AG10803 (cell line): ENCODE measurements around the gene GCSAML.
"Not testable (repeated sequence)": the region's sequence is repeated elsewhere in the genome, so short reads cannot be mapped to it uniquely, and the experiment has no call there.

Source experiments
- DNase-seq: peaks from one replicate; pipeline ENCODE4 v3.0.0; 2010; ENCODE audit warnings: low read depth
- H3K4me3 ChIP-seq: 2 replicates; pipeline ENCODE4 v1.5.1; 2011; ENCODE audit warnings: mild to moderate bottlenecking, low read length, control low read depth
- TF ChIP-seq, protein P1 (sequence below): conservative IDR thresholded peaks from 2 replicates; pipeline ENCODE4 v1.5.1; 2011; ENCODE audit warnings: mild to moderate bottlenecking, low read length, control low read depth, inconsistent platforms

Gene GCSAML

DNA sequence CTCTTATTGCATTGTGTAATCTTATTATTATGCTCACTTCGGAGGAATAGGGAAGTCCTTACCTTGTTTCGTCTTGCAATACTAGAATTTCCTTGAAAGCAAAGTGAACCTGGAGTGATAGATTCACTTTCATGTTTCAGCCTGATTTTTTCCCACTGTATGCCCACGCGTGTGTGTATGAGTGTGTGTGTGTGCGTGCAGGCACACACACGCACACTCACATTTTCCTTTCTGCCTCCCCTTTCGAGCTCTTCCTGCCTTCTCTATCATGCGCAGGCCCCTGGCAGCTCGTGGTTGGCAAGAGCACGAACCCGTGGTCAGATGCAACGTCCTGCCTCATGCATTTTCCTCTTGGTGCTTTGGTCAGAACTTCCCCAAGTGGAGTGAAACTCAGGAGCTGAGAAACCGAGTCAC lies at the start of gene GCSAML:
Gene GCSAML, plus strand, starts transcription at position 366 of the 414 bp plus-strand sequence. CDS start 58 bp downstream, outside the sequence.
- no peak within 1 kb of the TSS for H3K4me3 ChIP-seq
- TF ChIP-seq, protein P1, sequence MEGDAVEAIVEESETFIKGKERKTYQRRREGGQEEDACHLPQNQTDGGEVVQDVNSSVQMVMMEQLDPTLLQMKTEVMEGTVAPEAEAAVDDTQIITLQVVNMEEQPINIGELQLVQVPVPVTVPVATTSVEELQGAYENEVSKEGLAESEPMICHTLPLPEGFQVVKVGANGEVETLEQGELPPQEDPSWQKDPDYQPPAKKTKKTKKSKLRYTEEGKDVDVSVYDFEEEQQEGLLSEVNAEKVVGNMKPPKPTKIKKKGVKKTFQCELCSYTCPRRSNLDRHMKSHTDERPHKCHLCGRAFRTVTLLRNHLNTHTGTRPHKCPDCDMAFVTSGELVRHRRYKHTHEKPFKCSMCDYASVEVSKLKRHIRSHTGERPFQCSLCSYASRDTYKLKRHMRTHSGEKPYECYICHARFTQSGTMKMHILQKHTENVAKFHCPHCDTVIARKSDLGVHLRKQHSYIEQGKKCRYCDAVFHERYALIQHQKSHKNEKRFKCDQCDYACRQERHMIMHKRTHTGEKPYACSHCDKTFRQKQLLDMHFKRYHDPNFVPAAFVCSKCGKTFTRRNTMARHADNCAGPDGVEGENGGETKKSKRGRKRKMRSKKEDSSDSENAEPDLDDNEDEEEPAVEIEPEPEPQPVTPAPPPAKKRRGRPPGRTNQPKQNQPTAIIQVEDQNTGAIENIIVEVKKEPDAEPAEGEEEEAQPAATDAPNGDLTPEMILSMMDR = no peak
- no peak for DNase-seq

DNA sequence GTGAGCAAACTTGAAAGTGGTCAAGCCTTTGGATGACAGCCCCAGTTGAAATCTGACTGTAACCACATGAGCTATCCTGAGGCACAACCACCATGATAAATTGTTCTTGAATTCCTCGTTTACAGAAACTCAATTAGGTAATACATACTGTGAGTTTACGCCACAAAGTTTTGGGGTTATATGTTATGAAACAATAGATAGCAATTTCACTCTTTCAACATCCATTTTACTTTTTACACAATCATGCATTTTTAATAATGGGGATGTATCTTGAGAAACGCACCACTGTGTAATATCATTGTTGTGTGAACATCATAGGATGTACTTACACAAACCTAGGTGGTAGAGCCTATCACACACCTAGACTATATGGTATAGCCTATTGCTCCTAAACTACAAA lies 48.1 kb upstream of the GCSAML start:
- TF ChIP-seq, protein P1 = no peak
- H3K4me3 ChIP-seq = no peak overlapping the region
- DNase-seq = no peak

DNA sequence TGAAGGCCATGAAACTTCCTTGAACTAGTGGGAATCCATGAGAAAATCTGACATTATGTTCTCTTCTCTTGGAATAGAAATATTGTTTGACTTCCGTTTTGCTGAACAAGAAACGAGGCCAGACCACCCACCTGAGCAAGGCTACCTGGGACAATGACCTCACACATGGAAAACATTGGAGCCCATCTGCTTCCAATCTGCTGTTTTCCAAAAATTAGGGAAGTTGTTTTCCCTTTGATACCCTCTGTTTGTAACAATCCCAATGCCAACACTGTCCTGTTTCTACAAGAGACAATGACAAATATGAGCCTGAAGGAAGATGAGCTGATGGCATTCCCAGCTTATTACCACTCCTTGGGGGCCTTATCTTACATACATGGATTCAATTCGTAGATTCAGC lies 42.1 kb upstream of the GCSAML start:
- no peak for DNase-seq
- no peak overlapping the region for H3K4me3 ChIP-seq
- TF ChIP-seq, protein P1 = no peak

DNA sequence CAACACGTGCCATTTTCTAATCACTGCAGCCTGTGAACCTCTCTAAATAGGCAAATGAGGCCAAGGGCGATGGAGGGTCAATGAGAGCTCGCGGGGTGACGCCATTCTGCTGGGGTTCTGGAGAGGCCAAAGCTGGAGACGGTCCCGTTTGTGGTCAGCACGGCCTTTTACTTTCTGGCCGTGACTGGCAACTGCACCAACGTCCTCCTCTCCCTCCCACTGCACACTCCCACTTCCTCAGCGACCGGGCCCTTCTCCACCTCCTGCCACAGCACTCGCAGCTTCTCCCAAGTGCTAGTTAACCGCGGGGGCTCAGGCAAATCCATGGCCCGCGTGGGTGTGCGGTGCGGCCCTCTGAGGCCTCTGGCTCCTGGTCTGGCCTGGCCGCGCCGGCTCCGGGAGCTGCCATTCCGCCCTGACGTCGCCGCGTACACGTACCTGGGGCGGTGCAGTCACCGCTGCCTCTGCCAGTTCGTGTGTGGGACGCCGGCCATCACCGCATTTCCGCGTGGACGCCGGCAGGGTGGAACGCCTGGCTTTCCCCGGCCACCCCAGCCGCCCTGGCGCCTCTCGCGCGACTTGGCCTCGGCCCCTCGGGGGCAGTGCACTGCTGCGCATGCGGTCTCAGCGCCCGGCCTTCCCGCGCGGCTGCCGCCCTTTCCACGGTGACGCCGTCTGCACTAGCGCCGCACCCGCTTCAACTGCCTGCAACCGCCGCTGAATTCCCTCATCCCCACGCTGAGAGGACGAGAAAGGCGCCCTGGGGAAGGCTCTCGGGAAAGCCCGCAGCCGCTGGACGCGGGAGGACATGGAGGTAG lies 30.9 kb upstream of the GCSAML start:
- TF ChIP-seq, protein P1 = no peak
- no peak overlapping the region for H3K4me3 ChIP-seq
- DNase-seq = no peak

DNA sequence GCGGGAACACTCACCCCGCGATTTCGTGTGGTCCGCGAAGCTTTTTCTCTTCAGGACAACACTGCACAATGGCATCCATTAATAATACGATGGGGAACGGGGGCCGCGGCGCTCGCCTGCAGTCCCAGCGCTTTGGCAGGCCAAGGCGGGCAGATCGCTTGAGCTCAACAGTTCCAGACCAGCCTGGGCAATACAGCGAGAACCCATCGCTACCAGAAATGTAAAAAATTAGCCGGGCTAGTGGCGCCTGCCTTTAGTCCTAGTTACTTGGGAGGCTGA lies 30.4 kb upstream of the GCSAML start:
- no peak for DNase-seq
- TF ChIP-seq, protein P1 = no peak
- H3K4me3 ChIP-seq = no peak overlapping the region

DNA sequence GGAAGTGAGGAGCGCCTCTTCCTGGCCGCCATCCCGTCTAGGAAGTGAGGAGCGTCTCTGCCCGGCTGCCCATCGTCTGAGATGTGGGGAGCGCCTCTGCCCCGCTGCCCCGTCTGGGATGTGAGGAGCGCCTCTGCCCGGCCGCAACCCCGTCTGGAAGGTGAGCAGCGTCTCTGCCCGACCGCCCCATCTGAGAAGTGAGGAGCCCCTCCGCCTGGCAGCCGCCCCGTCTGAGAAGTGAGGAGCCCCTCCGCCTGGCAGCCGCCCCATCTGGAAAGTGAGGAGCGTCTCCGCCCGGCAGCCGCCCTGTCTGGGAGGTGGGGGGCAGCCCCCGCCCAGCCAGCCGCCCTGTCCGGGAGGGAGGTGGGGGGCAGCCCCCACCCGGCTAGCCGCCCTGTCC lies 27.0 kb upstream of the GCSAML start:
- H3K4me3 ChIP-seq, DNase-seq: not testable (repeated sequence)

DNA sequence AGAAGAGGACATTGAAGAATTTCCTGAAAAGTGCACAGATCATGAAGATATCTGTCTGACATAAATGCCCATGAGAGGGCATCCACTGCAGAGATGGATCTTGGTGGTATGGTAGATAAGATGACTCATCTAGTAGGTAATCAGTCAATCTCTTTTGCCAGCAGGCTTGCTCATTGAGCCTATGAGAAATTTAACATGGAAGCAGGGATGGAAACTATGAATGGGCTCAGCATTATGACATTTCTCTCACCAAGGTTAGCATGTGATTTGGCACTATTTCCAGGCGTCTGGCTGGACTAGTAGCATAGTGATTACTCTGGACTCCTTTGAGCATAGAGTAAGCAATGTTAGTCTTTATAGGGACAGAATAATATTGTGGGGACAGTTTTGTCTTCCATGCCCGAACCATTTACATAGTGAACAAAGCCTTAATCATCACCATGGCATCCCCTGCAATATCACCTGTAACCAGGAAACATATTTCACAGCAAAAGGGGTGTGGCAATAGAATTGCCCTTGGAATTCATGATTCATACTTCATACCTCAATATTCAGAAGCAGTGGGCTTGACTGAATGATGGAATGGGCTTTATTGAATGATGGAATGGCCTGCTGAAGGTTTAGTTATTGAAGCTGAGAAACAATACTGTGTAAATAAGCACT lies 20.0 kb upstream of the GCSAML start:
- no peak for DNase-seq
- TF ChIP-seq, protein P1 = no peak
- no peak overlapping the region for H3K4me3 ChIP-seq
